A673 (cell line): Measurements from ENCODE around the gene DNTTIP2.

Experiments
- EZH2 ChIP-seq: fragments of 200-600 bp; sonication (generic); IDR thresholded peaks from 2 replicates; pipeline ENCODE4 v1.6.1; 2017; ENCODE audit warnings: borderline replicate concordance, low read depth, mild to moderate bottlenecking, mixed read lengths, antibody characterized with exemption, low read length; ENCODE audit not compliant: poor library complexity, severe bottlenecking
- TF ChIP-seq, protein P1 (sequence below): fragments of 300-800, 200-600 bp; sonication (generic); conservative IDR thresholded peaks from 2 replicates; pipeline ENCODE4 v1.5.1; 2017; ENCODE audit warnings: low read depth, mild to moderate bottlenecking, antibody characterized with exemption, low read length, moderate library complexity, mixed read lengths

DNA sequence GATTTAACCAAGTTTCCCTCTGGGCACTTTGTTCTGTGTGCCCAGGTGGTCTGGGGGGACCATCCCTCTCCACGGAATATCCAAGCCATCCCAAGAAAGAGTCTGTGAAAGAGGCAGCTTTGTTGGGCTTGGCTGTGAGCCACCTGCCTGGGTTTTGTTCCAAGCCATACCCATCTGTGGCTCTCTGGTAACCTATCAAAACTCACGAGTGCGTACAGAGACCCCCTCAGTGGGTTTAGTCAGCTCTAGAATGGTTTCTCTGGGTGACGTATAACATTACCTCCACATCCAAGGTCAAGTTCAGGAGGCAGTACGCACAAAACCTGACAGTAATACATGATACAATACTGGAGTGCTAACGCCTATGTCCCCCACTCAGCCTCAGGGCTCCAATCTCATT, 54.2 kb downstream of the DNTTIP2 start:
- no peak for TF ChIP-seq EZH2
- TF ChIP-seq, protein P1, sequence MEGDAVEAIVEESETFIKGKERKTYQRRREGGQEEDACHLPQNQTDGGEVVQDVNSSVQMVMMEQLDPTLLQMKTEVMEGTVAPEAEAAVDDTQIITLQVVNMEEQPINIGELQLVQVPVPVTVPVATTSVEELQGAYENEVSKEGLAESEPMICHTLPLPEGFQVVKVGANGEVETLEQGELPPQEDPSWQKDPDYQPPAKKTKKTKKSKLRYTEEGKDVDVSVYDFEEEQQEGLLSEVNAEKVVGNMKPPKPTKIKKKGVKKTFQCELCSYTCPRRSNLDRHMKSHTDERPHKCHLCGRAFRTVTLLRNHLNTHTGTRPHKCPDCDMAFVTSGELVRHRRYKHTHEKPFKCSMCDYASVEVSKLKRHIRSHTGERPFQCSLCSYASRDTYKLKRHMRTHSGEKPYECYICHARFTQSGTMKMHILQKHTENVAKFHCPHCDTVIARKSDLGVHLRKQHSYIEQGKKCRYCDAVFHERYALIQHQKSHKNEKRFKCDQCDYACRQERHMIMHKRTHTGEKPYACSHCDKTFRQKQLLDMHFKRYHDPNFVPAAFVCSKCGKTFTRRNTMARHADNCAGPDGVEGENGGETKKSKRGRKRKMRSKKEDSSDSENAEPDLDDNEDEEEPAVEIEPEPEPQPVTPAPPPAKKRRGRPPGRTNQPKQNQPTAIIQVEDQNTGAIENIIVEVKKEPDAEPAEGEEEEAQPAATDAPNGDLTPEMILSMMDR = no peak
